ENCODE data around the gene AOC1. TPM values are rescaled to one million over a fixed set of nuclear protein-coding genes. Genes with fewer than 3 reads are reported as not detected.

Gene AOC1
- total and polyA plus RNA-seq, 2 of the 13 experiments (the other 11 are each of a cell fraction or from before 2014, with no cell fraction given): not detected

GRCh38 chr7:150854066-150855000, 2.0 kb downstream of the AOC1 start (continued):
- TF ChIP-seq CREM (IDR thresholded peaks at IDR 0.05): no peak
- no peak for TF ChIP-seq CREM (CRISPR knock-in tag; IDR thresholded peaks at IDR 0.05)
- no peak for TF ChIP-seq ZNF34 (CRISPR knock-in tag; IDR thresholded peaks at IDR 0.05; ENCODE audit: borderline replicate concordance)
- TF ChIP-seq ZNF572 (CRISPR knock-in tag; IDR thresholded peaks at IDR 0.05): no peak
- TF ChIP-seq NFYB (CRISPR knock-in tag; IDR thresholded peaks at IDR 0.05): no peak
- TF ChIP-seq ZNF264 (CRISPR knock-in tag; IDR thresholded peaks at IDR 0.05): no peak
- TF ChIP-seq FUBP1 (CRISPR knock-in tag; IDR thresholded peaks at IDR 0.05; ENCODE audit: borderline replicate concordance): no peak
- no peak for TF ChIP-seq RARA (CRISPR knock-in tag; IDR thresholded peaks at IDR 0.05)
- TF ChIP-seq NFKBIZ (CRISPR knock-in tag; IDR thresholded peaks at IDR 0.05): no peak
- TF ChIP-seq HBP1 (CRISPR knock-in tag; IDR thresholded peaks at IDR 0.05; ENCODE audit: low read depth): no peak
- no peak for TF ChIP-seq ZNF484 (CRISPR knock-in tag; IDR thresholded peaks at IDR 0.05; ENCODE audit: borderline replicate concordance, low read depth)
- TF ChIP-seq SP2 (CRISPR knock-in tag; IDR thresholded peaks at IDR 0.05): no peak

All from HepG2 (cell line).